ENCODE data around the gene NFIX. TPM values are rescaled to one million over a fixed set of nuclear protein-coding genes. Genes with fewer than 3 reads are reported as not detected.

Gene NFIX
- total and polyA plus RNA-seq, 7 donors: 10.6 to 104 (median 44.1) TPM

DNA sequence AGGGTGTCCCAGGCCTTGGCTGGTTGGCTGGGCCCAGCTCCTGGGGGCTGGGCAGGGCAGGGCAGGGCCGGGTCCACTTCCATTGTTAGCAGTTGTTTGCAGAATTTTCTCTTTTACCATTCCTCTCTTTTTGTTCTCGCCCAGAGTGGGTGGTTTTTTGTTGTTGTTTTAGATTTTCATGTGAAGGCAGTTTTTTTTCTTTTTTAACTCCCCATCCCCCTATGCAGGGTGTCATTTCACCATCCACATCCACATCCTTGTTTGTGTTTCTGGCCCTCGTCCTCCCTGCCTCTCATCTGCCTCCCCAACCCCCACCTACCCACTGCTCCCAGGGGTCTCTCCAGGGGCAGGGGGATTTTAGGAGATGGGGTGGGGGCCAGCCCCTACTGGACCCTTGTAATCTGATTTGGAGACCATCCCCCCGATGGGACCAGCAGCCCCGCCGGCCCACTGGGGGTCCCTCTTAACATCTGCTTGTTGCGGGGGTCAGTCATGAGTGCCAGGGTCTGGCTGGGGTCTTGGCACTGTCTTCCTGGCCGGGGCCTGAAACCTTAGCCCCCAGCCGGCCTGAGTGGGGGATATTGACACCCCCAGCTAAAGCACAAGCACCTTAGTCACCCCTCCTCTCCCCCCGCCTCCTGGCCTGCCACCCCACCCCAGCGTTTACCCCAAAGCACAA is 144.5 kb downstream of the NFIX start:
- 78 to 85% methylated on average over 11 of the region's 11 CpGs for WGBS, 2 donors
- H3K4me3 ChIP-seq: no peak overlapping the region
- H3K36me3 ChIP-seq: peaks cover 7 to 75% (median 37%) of the 10 kb centered on the region in 4 donors
- DNase-seq: no peak
- no peak for TF ChIP-seq POLR2A (IDR thresholded peaks at IDR 0.05)
- no peak for TF ChIP-seq POLR2AphosphoS5 (IDR thresholded peaks at IDR 0.05)
- no peak for TF ChIP-seq EP300 (IDR thresholded peaks at IDR 0.05)
- TF ChIP-seq, protein P1, sequence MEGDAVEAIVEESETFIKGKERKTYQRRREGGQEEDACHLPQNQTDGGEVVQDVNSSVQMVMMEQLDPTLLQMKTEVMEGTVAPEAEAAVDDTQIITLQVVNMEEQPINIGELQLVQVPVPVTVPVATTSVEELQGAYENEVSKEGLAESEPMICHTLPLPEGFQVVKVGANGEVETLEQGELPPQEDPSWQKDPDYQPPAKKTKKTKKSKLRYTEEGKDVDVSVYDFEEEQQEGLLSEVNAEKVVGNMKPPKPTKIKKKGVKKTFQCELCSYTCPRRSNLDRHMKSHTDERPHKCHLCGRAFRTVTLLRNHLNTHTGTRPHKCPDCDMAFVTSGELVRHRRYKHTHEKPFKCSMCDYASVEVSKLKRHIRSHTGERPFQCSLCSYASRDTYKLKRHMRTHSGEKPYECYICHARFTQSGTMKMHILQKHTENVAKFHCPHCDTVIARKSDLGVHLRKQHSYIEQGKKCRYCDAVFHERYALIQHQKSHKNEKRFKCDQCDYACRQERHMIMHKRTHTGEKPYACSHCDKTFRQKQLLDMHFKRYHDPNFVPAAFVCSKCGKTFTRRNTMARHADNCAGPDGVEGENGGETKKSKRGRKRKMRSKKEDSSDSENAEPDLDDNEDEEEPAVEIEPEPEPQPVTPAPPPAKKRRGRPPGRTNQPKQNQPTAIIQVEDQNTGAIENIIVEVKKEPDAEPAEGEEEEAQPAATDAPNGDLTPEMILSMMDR (IDR thresholded peaks at IDR 0.05): no peak
- no peaks in the 10 kb centered on the region for H3K9me3 ChIP-seq
- peaks cover 0 to 9% (median 4%) of the 10 kb centered on the region in 4 donors for H3K4me1 ChIP-seq
- no peaks in the 10 kb centered on the region for H3K27me3 ChIP-seq
- no peak overlapping the region for H3K27ac ChIP-seq
- intact Hi-C loops (cut with DNase I): no loop called here

DNA sequence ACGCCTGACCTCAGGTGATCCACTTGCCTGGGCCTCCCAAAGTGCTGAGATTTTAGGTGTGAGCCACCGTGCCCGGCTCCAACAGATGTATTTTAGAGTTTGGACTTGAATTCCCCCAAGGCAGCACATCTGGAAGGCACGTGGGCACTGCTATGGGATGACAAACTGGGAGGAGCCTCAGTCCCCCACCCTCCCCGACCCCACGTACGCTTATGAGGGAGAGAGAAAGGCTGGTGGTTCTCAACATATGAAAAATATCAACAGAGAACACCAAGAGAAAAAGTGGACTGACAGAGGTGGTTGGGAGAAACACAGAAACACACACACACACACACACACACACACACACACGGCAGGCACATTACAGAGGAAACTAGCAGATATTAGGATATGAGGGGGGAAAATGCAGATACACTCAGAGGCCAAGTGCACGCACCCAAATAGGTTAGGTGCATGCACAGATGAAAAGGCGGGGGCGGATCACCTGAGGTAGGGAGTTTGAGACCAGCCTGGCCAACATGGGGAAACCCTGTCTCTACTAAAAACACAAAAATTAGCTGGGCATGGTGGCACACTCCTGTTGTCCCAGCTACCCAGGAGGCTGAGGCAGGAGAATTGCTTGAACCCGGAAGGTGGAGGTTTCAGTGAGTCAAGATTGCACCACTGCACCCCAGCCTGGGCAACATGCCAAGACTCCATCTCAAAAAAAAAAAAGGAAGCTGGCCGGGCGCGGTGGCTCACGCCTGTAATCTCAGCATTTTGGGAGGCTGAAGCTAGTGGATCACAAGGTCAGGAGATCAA is 151.7 kb downstream of the NFIX start:
- intact Hi-C loops (cut with DNase I): no loop called here
- no peak for DNase-seq

More for the DNA sequence above, 151.7 kb downstream of the NFIX start:
- WGBS, 2 donors: 54 to 78% methylated on average over 16 of the region's 16 CpGs
- no peak overlapping the region for H3K4me3 ChIP-seq
- peaks cover 0 to 19% (median 14%) of the 10 kb centered on the region in 4 donors for H3K4me1 ChIP-seq
- H3K36me3 ChIP-seq: peaks cover 7 to 35% (median 14%) of the 10 kb centered on the region in 4 donors
- H3K27me3 ChIP-seq: no peaks in the 10 kb centered on the region
- H3K27ac ChIP-seq: no peak overlapping the region
- TF ChIP-seq POLR2AphosphoS5 (IDR thresholded peaks at IDR 0.05): no peak
- no peak for TF ChIP-seq EP300 (IDR thresholded peaks at IDR 0.05)
- TF ChIP-seq, protein P1 (IDR thresholded peaks at IDR 0.05): no peak
- TF ChIP-seq POLR2A (IDR thresholded peaks at IDR 0.05): no peak
- no peaks in the 10 kb centered on the region for H3K9me3 ChIP-seq

Other genes with a start within 250 kb of the NFIX start
- under 1 TPM in 1 of 4 donors, not detected in 3; 0.36 TPM for gene BEST2, start 243.7 kb upstream of the NFIX start, total RNA-seq
- 10 to 100 TPM; 44.4 to 50.0 (median 45.8) TPM for gene BEST2, start 243.7 kb upstream of the NFIX start, polyA plus RNA-seq
- 10 to 100 TPM; 10.2 to 37.9 (median 12.7) TPM for gene HOOK2, start 219.9 kb upstream of the NFIX start, total RNA-seq
- 10 to 100 TPM; 36.0 to 80.4 (median 42.1) TPM for gene HOOK2, start 219.9 kb upstream of the NFIX start, polyA plus RNA-seq
- gene JUNB, start 204.0 kb upstream of the NFIX start, total RNA-seq: 1,000 to 10,000 TPM in 1 of 4 donors, 100 to 1,000 TPM in 3; 125 to 1,252 (median 504) TPM
- 100 to 1,000 TPM in 2 of 3 donors, 10 to 100 TPM in 1; 91.6 to 289 (median 249) TPM for gene JUNB, start 204.0 kb upstream of the NFIX start, polyA plus RNA-seq
- 100 to 1,000 TPM; 248 to 312 (median 264) TPM for gene PRDX2, start 193.7 kb upstream of the NFIX start, total RNA-seq
- 100 to 1,000 TPM; 277 to 379 (median 284) TPM for gene PRDX2, start 193.7 kb upstream of the NFIX start, polyA plus RNA-seq
- not detected for gene THSD8, start 193.4 kb upstream of the NFIX start, total RNA-seq
- gene THSD8, start 193.4 kb upstream of the NFIX start, polyA plus RNA-seq: 1 to 10 TPM in 2 of 3 donors, not detected in 1; 2.5 to 2.8 TPM
- gene RNASEH2A, start 188.9 kb upstream of the NFIX start, total RNA-seq: 1 to 10 TPM; 1.9 to 3.7 (median 3.0) TPM
- 10 to 100 TPM in 1 of 3 donors, 1 to 10 TPM in 2; 6.2 to 22.1 (median 7.2) TPM for gene RNASEH2A, start 188.9 kb upstream of the NFIX start, polyA plus RNA-seq
- gene RTBDN, start 160.9 kb upstream of the NFIX start, total RNA-seq: 1 to 10 TPM in 1 of 4 donors, under 1 TPM in 1, not detected in 2; 0.82 to 1.8 TPM
- gene RTBDN, start 160.9 kb upstream of the NFIX start, polyA plus RNA-seq: under 1 TPM in 1 of 3 donors, not detected in 2; 0.83 TPM
- 1 to 10 TPM in 1 of 4 donors, under 1 TPM in 3; 0.49 to 3.3 (median 0.76) TPM for gene MAST1, start 157.0 kb upstream of the NFIX start, total RNA-seq
- 1 to 10 TPM; 1.2 to 2.6 (median 1.8) TPM for gene MAST1, start 157.0 kb upstream of the NFIX start, polyA plus RNA-seq
- gene DNASE2, start 114.0 kb upstream of the NFIX start, total RNA-seq: 10 to 100 TPM; 28.6 to 45.1 (median 32.1) TPM
- 10 to 100 TPM; 11.4 to 45.4 (median 24.5) TPM for gene DNASE2, start 114.0 kb upstream of the NFIX start, polyA plus RNA-seq
- not detected for gene KLF1, start 108.3 kb upstream of the NFIX start, total RNA-seq
- gene KLF1, start 108.3 kb upstream of the NFIX start, polyA plus RNA-seq: under 1 TPM in 1 of 3 donors, not detected in 2; 0.10 TPM
- 10 to 100 TPM; 24.7 to 85.0 (median 34.8) TPM for gene GCDH, start 104.3 kb upstream of the NFIX start, total RNA-seq
- 10 to 100 TPM; 10.8 to 40.0 (median 21.3) TPM for gene GCDH, start 104.3 kb upstream of the NFIX start, polyA plus RNA-seq
- not detected for gene SYCE2, start 76.2 kb upstream of the NFIX start, total RNA-seq
- gene SYCE2, start 76.2 kb upstream of the NFIX start, polyA plus RNA-seq: under 1 TPM in 1 of 3 donors, not detected in 2; 0.17 TPM
- 10 to 100 TPM; 21.4 to 33.3 (median 31.7) TPM for gene FARSA, start 61.8 kb upstream of the NFIX start, total RNA-seq
- 10 to 100 TPM; 27.0 to 86.8 (median 29.1) TPM for gene FARSA, start 61.8 kb upstream of the NFIX start, polyA plus RNA-seq
- 100 to 1,000 TPM; 147 to 260 (median 208) TPM for gene CALR, start 56.9 kb upstream of the NFIX start, total RNA-seq
- gene CALR, start 56.9 kb upstream of the NFIX start, polyA plus RNA-seq: 100 to 1,000 TPM in 2 of 3 donors, 10 to 100 TPM in 1; 70.3 to 717 (median 168) TPM
- gene RAD23A, start 49.6 kb upstream of the NFIX start, total RNA-seq: 100 to 1,000 TPM in 3 of 4 donors, 10 to 100 TPM in 1; 98.8 to 133 (median 117) TPM
- 10 to 100 TPM; 58.7 to 99.3 (median 70.9) TPM for gene RAD23A, start 49.6 kb upstream of the NFIX start, polyA plus RNA-seq
- 10 to 100 TPM; 36.0 to 65.8 (median 53.5) TPM for gene GADD45GIP1, start 38.3 kb upstream of the NFIX start, total RNA-seq
- gene GADD45GIP1, start 38.3 kb upstream of the NFIX start, polyA plus RNA-seq: 10 to 100 TPM; 23.6 to 32.1 (median 28.2) TPM
- 1 to 10 TPM; 1.2 to 2.0 (median 1.7) TPM for gene DAND5, start 25.9 kb upstream of the NFIX start, total RNA-seq
- under 1 TPM in 1 of 3 donors, not detected in 2; 0.13 TPM for gene DAND5, start 25.9 kb upstream of the NFIX start, polyA plus RNA-seq
- 10 to 100 TPM; 13.0 to 17.8 (median 15.2) TPM for gene LYL1, start 107.4 kb downstream of the NFIX start, total RNA-seq
- gene LYL1, start 107.4 kb downstream of the NFIX start, polyA plus RNA-seq: 10 to 100 TPM in 1 of 3 donors, 1 to 10 TPM in 2; 3.0 to 18.4 (median 3.7) TPM
- gene TRMT1, start 121.3 kb downstream of the NFIX start, total RNA-seq: 10 to 100 TPM; 17.4 to 25.8 (median 21.9) TPM
- gene TRMT1, start 121.3 kb downstream of the NFIX start, polyA plus RNA-seq: 10 to 100 TPM in 2 of 3 donors, 1 to 10 TPM in 1; 6.7 to 48.6 (median 10.2) TPM
- gene NACC1, start 122.8 kb downstream of the NFIX start, total RNA-seq: 10 to 100 TPM in 3 of 4 donors, 1 to 10 TPM in 1; 8.1 to 20.5 (median 17.3) TPM
- 10 to 100 TPM; 15.0 to 67.2 (median 26.4) TPM for gene NACC1, start 122.8 kb downstream of the NFIX start, polyA plus RNA-seq
- 10 to 100 TPM; 65.3 to 87.0 (median 76.8) TPM for gene STX10, start 154.9 kb downstream of the NFIX start, total RNA-seq
- 100 to 1,000 TPM in 1 of 3 donors, 10 to 100 TPM in 2; 63.1 to 127 (median 64.0) TPM for gene STX10, start 154.9 kb downstream of the NFIX start, polyA plus RNA-seq
- 100 to 1,000 TPM in 2 of 4 donors, 10 to 100 TPM in 2; 30.3 to 215 (median 85.6) TPM for gene IER2, start 154.9 kb downstream of the NFIX start, total RNA-seq
- gene IER2, start 154.9 kb downstream of the NFIX start, polyA plus RNA-seq: 100 to 1,000 TPM in 2 of 3 donors, 10 to 100 TPM in 1; 62.9 to 163 (median 138) TPM

Data from sigmoid colon (tissue), 7 donors.